HG03378 (cell line): ENCODE results near the gene TMEM131L.

Source experiments
- ATAC-seq: cut with Tn5 transposase; IDR thresholded peaks from one replicate; pipeline ENCODE4 v1.9.1; 2021; ENCODE audit warnings: mild to moderate bottlenecking, moderate library complexity; ENCODE audit not compliant: unreplicated experiment

The TMEM131L gene

GRCh38 chr4:153472122-153473037 lies 6.2 kb downstream of the TMEM131L start:
- peak; percentile 45 for ATAC-seq

- no peak for ATAC-seq
These were observed 8.1 kb downstream of the TMEM131L start for GRCh38 chr4:153474251-153474650.

GRCh38 chr4:153476829-153477574 lies 10.8 kb downstream of the TMEM131L start:
- ATAC-seq = no peak

- ATAC-seq = no peak
These were observed 12.9 kb downstream of the TMEM131L start for GRCh38 chr4:153479101-153479500.

- no peak for ATAC-seq
These were observed 14.5 kb downstream of the TMEM131L start for GRCh38 chr4:153480704-153481103.

GRCh38 chr4:153481478-153481877 lies 15.3 kb downstream of the TMEM131L start:
- ATAC-seq = no peak

- no peak for ATAC-seq
These were observed 17.6 kb downstream of the TMEM131L start for GRCh38 chr4:153483432-153484418.

GRCh38 chr4:153485359-153485758 lies 19.2 kb downstream of the TMEM131L start:
- no peak for ATAC-seq

- ATAC-seq = no peak
These were observed 19.7 kb downstream of the TMEM131L start for GRCh38 chr4:153485860-153486259.

GRCh38 chr4:153486281-153487151 lies 20.4 kb downstream of the TMEM131L start:
- no peak for ATAC-seq

GRCh38 chr4:153488006-153488891 lies 22.1 kb downstream of the TMEM131L start:
- peak; percentile 52 for ATAC-seq

- no peak for ATAC-seq
These were observed 23.8 kb downstream of the TMEM131L start for GRCh38 chr4:153489856-153490558.

GRCh38 chr4:153490985-153491483 lies 24.9 kb downstream of the TMEM131L start:
- no peak for ATAC-seq

- ATAC-seq = no peak
These were observed 28.4 kb downstream of the TMEM131L start for GRCh38 chr4:153494562-153494961.

GRCh38 chr4:153495480-153496193 lies 29.5 kb downstream of the TMEM131L start:
- no peak for ATAC-seq

- peak; percentile 40 for ATAC-seq
These were observed 31.0 kb downstream of the TMEM131L start for GRCh38 chr4:153497091-153497531.
